ENCODE results near the gene RNASE12.
"Not testable (repeated sequence)": the region's sequence is repeated elsewhere in the genome, so short reads cannot be mapped to it uniquely, and the experiment has no call there.

RNASE12 gene

GRCh38 chr14:20578784-20579502 lies 12.2 kb downstream of the RNASE12 start:
- DNase-seq = no peak

- no peak for DNase-seq
Measured at GRCh38 chr14:20578325-20578724, 12.9 kb downstream of the RNASE12 start.

- DNase-seq = not testable (repeated sequence)
Measured at GRCh38 chr14:20572382-20572990, 18.7 kb downstream of the RNASE12 start.

DNA sequence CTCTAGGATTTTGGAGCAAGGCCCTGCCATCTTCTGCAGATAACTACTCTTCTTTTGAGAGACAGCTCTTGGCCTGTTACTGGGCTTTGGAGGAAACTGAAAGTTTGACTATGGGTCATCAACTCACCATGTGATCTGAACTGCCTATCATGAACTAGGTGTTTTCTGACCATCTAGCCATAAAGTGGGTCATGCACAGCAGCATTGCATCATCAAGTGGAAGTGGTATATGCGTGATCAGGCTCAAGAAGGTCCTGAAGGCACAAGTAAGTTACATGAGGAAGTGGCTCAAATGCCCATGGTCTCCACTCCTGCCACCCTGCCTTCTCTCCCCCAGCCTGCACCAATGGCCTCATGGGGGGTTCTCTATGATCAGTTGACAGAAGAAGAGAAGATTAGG lies 20.5 kb downstream of the RNASE12 start:
- not testable (repeated sequence) for DNase-seq

- DNase-seq = not testable (repeated sequence)
Measured at GRCh38 chr14:20569865-20570264, 21.3 kb downstream of the RNASE12 start.

DNA sequence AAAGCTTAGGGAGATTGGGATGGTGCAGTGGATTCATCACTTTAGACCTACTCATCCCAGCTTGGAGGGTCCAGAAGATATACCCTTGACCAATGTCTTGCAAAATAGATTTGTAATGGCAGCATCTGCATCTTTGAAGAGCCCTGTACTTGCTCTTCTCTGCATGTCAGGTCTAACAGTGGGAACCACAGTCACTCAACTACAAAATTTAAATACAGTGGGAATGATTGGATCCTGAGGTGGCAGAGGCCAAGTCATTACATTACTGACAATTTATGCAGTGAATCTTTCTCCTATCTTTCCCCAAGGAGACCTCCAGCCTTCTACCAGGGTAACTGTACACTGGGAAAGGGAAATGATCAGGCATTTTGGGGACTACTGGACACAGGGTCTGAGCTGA lies 22.1 kb downstream of the RNASE12 start:
- DNase-seq = no peak

- no peak for DNase-seq
Measured at GRCh38 chr14:20568393-20568792, 22.8 kb downstream of the RNASE12 start.

GRCh38 chr14:20567199-20567598 lies 24.0 kb downstream of the RNASE12 start:
- DNase-seq = not testable (repeated sequence)

GRCh38 chr14:20564501-20564997 lies 26.6 kb downstream of the RNASE12 start:
- no peak for DNase-seq

DNA sequence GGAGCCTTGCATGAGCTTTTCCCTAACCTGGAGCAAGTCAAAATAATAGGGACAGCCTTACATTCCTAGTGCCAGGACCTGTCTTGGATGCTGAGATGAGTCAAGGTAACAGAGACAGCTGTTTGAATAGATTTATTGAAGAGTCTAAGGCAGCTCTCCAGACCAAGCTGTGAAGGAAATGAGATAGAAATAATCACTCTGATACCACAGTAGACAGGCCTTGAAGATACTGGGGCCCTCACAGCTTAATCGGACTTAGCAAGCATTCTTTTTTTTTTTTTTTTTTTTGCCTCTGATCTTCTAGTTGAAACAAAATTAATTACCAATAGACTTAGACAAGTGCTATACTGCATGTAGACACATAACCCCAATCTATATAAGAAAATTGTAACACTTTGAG lies 27.2 kb downstream of the RNASE12 start:
- DNase-seq = no peak

DNA sequence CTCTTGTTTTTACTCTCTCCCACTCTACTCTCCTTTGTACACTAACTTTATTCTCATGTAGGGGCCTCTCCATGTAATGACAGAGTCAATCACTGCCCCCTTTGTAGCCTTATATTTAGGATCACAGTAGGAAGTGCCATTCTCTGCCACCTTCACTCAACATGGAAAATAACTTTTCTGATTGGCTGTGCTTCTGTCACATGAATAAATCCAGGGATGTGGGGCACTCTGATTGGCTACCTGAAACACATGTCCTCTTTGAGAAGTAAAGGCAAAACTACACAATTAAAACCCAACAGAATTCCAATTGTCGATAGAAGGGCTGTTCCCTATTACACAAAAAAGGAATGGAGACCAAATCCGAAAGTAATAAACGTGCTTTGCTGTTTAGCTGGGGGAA lies 30.2 kb downstream of the RNASE12 start, which contains the start of gene RNASE9:
RNASE9 (minus strand) TSS at position 87 of the 400 bp plus-strand sequence.
- no peak for DNase-seq

- no peak for DNase-seq
Measured at GRCh38 chr14:20559461-20559904, 31.7 kb downstream of the RNASE12 start.

GRCh38 chr14:20557212-20557542 lies 34.0 kb downstream of the RNASE12 start:
- DNase-seq = no peak

DNA sequence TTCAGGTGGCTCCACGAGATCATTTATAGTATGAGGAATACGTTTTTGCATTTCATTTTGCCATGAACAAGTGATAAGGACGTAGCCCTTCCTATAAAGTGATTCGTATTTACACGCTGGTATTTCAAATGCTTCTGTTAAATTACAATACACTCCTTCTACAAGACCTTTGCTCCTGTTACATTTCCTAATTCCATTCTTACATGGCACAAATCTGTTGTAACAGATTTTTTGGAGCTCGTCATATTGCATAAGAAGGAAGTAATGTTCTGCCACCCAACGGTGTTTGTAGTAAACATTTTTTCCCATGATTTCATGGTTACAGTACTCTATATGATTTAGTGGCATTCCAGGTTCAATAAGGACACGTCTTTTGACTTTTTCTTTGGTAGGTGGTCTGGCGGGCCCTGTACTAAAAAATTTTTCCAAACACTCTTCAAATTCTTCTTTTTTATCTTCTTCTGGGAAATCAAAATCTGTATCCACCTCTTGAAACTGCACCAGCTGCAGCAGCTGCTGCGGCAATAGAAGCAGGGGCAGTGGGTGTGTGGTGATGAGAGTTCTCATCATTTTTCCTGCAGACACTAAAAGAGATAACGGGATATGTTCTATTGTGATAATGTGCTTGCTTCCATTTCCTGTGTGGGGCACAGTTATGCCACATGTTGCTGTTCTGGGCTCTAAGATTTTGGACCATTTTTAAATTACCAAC lies 34.5 kb downstream of the RNASE12 start:
- no peak for DNase-seq

DNA sequence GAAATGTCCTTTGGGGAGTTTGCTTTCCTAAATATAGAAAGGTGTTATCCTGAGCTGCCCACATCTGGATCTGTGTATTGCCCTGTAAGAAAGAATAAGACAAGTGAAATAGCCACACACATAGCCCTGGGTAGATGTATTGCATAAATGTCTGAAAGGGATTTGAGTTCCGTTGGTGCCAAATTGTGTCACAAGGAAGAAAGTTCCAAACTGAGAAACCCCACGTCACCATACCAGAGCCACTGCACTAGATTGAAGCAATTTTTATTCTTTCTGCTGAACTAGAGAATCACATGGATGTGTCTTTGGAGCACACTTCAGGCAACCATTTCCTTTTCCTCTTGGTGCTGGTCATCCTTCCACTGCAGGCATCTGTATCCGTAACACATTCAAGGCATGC lies 35.3 kb downstream of the RNASE12 start:
- no peak for DNase-seq

- no peak for DNase-seq
Measured at GRCh38 chr14:20553024-20553423, 38.2 kb downstream of the RNASE12 start.

DNA sequence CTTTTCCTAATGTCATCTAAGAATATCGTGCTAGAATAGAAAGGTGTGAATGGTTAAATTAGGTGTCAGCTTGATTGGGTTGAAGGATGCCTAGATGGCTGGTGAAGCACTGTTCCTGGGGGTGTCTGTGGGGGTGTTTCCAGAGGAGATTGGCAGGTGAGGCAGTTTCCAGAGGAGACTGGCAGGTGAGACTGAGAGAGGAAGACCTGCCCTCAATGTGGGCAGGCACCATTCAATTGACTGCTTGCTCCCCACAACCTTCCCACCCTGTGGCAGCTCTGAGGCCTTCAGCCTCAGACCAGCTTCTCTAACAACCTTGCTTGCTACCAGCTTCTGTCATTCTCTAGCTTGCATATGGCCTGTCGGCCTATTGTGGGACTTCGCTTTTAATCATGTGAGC lies 39.6 kb downstream of the RNASE12 start:
- no peak for DNase-seq

DNA sequence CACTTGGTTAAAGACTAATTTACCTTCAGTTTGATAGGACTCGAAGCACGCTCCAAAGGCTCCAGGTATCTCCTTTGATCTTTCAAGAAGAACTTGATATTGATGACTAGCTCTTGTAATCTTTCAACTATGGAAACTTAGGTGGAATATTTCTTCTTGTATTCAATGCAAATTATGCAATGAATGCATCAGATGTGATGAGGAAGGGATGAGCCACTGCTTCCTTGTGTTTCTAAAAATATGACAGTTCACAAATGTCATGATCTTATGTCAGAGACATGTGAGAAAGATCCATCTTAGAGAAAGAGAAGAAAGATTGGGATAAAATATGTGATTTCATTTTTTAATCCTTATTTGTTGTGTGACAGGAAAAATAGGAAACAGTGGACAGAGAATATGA lies 40.2 kb downstream of the RNASE12 start:
- DNase-seq = no peak

DNA sequence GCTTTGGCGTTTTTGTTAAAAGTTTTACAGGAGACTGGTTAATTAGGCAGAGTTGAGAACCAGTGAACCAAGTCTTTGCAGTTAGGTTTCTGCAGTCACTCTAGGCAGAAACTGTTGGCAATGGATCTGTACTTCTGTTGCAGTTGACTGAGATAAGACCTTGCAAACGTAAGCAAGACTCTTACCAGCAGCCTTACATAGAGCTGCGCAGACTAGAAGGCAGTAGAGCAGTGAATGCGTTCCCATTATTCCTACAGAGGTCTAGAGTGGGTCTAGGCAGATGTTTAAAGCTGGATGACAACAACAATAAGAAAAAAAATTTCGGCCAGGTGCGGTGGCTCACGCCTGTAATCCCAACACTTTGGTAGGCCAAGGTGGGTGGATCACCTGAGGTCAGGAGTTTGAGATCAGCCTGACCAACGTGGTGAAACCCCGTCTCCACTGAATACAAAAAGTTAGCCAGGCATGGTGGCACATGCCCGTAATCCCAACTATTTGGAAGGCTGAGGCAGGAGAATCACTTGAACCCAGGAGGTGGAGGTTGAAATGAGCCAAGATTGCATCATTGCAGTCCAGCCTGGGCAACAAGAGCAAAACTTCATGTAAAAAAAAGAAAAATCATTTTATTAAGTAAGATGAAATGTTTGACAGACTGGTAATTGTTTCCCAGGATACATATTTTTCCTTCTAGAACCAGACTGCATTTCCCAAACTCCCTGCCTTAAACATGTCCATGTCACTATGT lies 42.6 kb downstream of the RNASE12 start:
- no peak for DNase-seq

- no peak for DNase-seq
Measured at GRCh38 chr14:20546877-20547276, 44.3 kb downstream of the RNASE12 start.
